Fibroblast of pulmonary artery (primary cell): ENCODE data around the gene PTK7.

Source experiments
- DNase-seq: peaks from one replicate; pipeline ENCODE4 v3.0.0-alpha.2; 2010; ENCODE audit warnings: low read depth
- H3K4me3 ChIP-seq: replicated peaks from 2 replicates; pipeline ENCODE4 v1.5.1; 2011; ENCODE audit warnings: low read depth, mild to moderate bottlenecking, control low read depth, low read length, moderate library complexity
- TF ChIP-seq, protein P1 (sequence below): IDR thresholded peaks from 2 replicates; pipeline ENCODE4 v1.5.1; 2011; ENCODE audit warnings: mild to moderate bottlenecking, control low read depth, low read length, inconsistent platforms; ENCODE audit errors: missing control alignments

Gene PTK7

GRCh38 chr6:43093436-43094289 lies 17.5 kb downstream of the PTK7 start:
- peak; percentile 72 for DNase-seq
- H3K4me3 ChIP-seq: peak overlapping the region; percentile 38
- TF ChIP-seq, protein P1, sequence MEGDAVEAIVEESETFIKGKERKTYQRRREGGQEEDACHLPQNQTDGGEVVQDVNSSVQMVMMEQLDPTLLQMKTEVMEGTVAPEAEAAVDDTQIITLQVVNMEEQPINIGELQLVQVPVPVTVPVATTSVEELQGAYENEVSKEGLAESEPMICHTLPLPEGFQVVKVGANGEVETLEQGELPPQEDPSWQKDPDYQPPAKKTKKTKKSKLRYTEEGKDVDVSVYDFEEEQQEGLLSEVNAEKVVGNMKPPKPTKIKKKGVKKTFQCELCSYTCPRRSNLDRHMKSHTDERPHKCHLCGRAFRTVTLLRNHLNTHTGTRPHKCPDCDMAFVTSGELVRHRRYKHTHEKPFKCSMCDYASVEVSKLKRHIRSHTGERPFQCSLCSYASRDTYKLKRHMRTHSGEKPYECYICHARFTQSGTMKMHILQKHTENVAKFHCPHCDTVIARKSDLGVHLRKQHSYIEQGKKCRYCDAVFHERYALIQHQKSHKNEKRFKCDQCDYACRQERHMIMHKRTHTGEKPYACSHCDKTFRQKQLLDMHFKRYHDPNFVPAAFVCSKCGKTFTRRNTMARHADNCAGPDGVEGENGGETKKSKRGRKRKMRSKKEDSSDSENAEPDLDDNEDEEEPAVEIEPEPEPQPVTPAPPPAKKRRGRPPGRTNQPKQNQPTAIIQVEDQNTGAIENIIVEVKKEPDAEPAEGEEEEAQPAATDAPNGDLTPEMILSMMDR: no peak

DNA sequence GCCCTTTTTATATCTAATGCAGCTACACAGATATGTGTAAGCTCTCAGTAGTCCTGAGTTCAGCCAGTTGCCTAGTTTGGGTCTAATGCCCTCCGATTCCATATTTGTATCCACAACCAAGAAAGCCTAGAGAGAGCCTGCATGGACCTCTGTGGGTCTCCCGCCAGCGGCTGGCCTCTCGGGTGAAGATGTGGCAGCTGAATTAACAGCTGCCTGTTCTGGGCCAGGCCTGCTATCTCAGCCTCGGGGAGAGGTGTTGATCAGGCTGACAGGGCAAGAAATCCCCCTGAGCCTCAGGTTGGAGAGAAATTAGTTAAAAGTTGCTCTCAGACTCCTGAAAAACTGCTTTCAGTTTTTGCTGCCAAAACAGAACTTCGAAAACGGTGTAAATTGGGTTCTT lies 19.8 kb downstream of the PTK7 start:
- DNase-seq: no peak
- no peak overlapping the region for H3K4me3 ChIP-seq
- TF ChIP-seq, protein P1: no peak

GRCh38 chr6:43096451-43097097 lies 20.5 kb downstream of the PTK7 start:
- DNase-seq: peak; percentile 73
- TF ChIP-seq, protein P1: no peak
- H3K4me3 ChIP-seq: no peak overlapping the region

DNA sequence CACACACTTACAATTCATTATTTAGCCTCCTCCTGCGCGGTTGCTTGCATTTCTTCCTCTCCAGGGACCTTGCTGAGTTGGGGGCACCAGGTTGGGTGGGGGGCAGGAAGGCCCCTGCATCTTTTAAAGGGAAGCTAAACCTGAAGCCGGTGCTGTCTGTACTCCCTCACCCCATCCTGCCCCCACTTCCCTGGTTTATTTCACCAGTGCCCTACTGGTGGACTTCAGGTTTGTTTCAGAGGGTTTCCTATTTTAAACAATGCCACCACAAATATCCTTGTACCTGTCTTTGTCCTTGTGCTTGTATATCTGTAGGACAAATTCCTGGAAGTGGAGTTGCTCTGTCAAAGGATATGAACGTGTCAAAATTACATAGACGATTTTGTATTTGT lies 21.0 kb downstream of the PTK7 start:
- no peak for DNase-seq
- TF ChIP-seq, protein P1: peak; percentile 9

GRCh38 chr6:43097502-43097901 lies 21.4 kb downstream of the PTK7 start:
- TF ChIP-seq, protein P1: no peak

More for the DNA sequence above, 21.0 kb downstream of the PTK7 start:
- no peak overlapping the region for H3K4me3 ChIP-seq

GRCh38 chr6:43101497-43101896 lies 25.4 kb downstream of the PTK7 start:
- TF ChIP-seq, protein P1: no peak
- DNase-seq: no peak
- no peak overlapping the region for H3K4me3 ChIP-seq

More at GRCh38 chr6:43097502-43097901, 21.4 kb downstream of the PTK7 start:
- DNase-seq: no peak
- no peak overlapping the region for H3K4me3 ChIP-seq
